CD4-positive, alpha-beta T cell treated with Interleukin-15 for 1 hour (primary cell): ENCODE data around the gene WDR73.
"Not testable (repeated sequence)": the region's sequence is repeated elsewhere in the genome, so short reads cannot be mapped to it uniquely, and the experiment has no call there.

Source experiments
- DNase-seq: peaks from one replicate; pipeline ENCODE4 v3.0.0-alpha.2; 2020

The WDR73 gene

GRCh38 chr15:84657748-84658079 is 3.6 kb upstream of the WDR73 start:
- no peak for DNase-seq

GRCh38 chr15:84656972-84657371 is 2.9 kb upstream of the WDR73 start:
- DNase-seq = no peak

DNA sequence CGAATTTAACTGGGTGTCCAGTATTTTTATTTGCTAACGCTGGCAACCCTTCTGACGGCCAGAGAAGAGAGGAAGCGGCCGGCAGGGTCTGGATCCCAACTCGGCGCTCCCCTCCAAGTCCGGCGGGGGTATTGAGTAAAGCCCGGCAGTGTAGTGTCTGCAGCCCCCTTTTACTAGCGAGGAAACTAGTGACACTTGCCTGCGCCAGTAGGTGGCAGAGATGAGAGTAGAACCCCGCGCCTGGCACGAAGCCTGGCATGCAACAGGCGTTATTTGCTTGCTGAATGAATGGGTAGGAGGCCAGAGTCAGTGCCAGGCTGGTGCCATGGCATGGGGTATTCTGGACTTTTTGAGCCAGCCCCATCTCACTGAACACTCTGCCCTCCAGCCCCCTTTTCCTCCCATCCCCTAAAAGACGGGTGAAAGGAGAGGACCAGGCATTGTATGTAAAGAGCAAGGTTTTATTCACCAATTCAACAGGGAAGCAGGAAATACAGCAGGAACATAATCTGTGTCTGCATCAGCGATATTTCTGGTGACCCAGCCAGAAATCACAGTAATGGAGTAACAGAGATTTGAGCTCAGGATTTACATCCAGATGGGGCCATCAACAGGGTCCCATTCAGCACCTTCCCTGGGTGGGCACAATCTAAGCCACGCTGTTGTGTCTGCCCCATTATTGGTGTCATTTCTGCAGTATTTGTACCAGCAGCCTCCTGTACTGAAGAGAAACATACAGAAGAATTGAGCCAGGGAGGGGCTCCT is 788 bp upstream of the WDR73 start:
- peak; percentile 80 for DNase-seq

DNA sequence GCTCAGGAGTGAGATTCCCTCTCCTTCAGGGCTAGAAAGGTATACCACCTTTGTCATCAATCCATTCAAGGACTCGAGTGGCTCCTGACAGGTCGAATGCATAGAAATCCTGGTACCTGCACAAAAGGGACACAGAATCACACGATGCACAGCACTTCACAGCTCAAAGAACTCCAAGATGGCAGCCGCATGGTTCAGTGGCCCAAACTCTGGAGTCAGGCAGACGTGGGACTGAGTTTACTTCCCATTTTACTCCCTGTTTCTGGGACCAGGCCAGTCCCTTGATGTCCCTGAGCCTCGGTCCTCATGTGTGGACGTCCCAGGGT is 536 bp downstream of the WDR73 start:
- DNase-seq = no peak

DNA sequence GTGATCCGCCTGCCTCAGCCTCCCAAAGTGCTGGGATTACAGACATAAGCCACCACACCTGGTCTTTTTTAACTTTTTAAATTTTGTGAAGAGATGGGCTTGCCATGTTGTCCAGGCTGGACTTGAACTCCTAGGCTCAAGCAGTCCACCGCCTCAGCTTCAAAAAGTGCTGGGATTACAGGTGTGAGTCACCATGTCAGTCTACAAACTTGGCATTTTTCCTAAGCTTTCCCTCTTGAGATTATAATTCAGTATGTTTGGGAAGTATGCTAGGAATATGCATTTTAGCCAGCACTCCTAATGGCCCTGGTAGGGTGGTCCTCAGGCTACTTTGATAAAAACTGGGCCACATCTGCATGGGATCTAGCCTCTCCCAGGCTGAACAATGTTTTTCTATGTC is 4.4 kb downstream of the WDR73 start:
- DNase-seq = no peak

DNA sequence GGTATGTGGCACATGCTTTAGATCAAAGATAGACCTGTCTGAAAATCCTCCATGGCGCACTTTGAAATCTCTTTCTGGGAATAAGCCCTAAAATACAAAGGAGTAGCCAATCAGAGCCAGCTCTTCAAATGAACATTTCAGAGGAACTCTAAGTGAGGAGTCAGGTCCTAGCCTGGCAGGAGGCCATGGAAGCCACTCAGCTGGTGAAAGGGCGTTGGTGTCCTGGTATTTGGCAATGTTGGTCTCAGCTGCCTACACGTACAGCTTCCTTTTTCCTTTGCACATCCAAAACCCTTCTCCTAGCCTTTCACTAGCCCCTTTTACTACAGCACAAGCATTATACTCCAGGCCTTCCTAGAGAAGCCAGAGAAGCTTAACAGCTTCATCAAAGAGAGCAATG is 5.5 kb downstream of the WDR73 start:
- DNase-seq = no peak

DNA sequence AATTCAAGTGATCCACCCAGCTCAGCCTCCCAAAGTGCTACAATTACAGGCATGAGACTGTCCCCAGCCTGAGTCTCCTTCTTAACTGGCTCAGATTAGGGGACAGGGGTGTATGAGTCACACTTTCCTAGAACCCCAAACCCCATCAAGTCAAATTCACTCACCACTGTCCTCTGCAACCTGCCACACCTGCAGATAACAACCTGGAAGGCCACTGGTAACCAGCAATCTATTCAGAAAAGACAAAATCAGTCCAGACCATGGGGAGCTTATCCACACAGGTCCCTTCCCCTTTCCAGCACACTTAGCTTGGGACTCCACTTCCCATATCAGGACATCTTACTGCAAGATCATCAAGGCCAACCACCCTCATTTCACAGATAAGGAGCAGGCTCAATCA is 6.4 kb downstream of the WDR73 start:
- no peak for DNase-seq

DNA sequence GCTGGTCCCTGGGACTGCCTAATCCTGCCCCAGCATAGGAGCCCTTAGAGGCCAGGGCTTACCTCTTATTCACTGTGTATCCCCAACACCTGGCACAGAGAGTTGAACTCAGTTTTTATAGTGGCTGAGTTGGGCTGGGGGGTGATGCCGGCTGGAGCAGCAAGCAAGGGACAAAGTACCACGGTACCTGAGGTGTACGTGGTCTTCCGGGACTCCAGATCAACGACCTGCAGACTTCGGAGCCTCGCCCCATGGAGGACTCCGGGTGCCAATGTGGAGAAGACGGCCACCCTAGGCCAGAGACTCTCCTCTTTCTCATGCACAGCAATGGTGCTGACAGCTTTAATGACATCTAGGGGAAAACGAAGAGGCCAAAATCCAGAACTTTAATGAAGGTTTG is 8.1 kb downstream of the WDR73 start:
- no peak for DNase-seq

GRCh38 chr15:84645496-84645895 is 8.6 kb downstream of the WDR73 start:
- DNase-seq = no peak

DNA sequence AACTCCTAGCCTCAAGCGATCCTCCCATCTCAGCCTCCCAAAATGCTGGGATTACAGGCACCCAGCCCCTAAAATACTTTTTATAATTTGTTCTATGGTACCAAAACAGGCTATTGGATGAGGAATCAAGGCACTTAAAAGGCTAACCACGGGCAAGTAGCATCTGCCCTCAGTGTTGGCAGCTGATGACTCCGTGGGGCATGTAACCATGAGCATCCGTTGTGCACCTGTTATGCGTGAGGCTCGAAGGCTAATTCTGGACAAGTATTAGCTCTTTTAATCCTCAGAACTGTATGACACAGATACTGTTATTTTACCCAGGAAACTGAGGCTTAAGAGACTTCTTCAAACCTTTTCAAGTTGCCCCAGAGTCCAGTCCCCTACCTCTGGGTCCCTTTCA is 10.2 kb downstream of the WDR73 start:
- DNase-seq = no peak

DNA sequence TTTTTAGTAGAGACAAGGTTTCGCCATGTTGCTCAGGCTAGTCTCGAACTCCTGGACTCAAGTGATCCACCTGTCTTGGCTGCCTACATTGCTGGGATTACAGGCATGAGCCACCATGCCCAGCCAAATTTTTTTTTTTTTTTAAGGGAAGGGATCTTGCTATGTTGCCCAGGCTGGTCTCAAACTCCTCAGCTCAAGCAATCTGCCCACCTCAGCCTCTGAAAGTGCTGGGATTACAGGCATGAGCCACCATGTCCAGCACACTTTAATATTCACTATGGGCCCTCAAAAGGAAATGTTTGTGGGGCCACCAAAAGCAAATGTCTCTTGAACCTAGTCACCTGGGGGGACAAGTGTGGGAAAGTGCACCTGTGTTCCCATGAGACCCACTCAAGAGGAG is 11.4 kb downstream of the WDR73 start:
- not testable (repeated sequence) for DNase-seq

DNA sequence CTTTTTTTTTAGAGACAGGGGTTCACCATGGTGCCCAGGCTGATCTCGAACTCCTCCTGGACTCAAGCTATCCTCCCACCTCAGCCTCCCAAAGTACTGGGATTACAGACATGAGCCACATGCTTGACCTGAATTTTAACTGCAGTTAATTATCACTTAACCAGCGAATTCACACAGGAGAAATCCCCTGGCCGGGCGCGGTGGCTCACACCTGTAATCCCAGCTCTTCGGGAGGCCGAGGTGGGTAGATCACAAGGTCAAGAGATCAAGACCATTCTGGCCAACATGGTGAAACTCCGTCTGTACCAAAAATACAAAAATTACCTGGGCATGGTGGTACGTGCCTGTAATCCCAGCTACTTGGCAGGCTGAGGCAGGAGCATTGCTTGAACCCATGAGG is 12.2 kb downstream of the WDR73 start:
- DNase-seq = not testable (repeated sequence)

DNA sequence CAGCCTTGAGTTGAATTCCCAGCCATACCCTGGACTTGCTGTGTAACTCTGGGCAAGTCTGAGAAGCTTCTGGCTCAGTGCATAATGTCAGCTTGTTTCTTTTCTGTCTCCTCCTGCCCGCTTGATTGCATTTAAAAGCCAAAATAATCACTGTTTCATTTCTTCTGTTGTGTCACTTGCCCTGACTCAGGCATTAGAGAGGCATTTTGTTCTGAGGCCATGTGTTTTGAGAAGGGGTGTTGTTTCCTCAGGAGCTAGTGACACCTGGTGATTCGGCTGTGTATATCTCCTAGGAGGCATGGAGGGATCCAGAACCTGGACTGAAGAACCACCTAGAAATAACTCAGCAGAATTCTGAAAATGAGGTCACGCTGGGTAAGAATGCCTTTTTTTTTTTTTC is 16.0 kb downstream of the WDR73 start:
- DNase-seq = no peak

DNA sequence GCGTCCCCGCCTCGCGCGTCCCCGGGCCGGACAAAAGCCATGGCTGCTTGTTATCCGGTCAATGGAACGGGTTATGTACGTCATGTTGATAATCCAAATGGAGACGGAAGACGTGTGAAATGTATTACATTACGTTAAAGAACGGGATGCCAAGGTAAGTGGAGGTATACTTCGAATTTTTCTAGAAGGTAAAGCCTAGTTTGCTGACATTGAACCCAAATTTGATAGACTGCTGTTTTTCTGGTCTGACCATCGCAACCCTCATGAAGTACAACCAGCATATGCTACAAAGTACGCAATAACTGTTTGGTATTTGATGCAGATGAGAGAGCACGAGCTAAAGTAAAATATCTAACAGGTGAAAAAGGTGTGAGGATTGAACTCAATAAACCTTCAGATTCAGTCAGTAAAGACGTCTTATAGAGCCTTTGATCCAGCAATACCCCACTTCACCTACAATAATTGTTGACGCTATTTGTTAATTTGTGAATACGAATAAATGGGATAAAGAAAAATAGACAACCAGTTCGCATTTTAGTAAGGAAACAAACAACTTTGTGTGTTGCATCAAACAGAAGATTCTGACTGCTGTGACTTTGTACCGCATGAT is 19.8 kb downstream of the WDR73 start:
- no peak for DNase-seq

- peak; percentile 64 for DNase-seq
These were observed 20.5 kb downstream of the WDR73 start for GRCh38 chr15:84633311-84634227.

GRCh38 chr15:84631706-84632272 is 22.3 kb downstream of the WDR73 start:
- DNase-seq = no peak

- DNase-seq = no peak
These were observed 25.1 kb downstream of the WDR73 start for GRCh38 chr15:84629033-84629432.

- DNase-seq = no peak
These were observed 29.0 kb downstream of the WDR73 start for GRCh38 chr15:84625123-84625522.

DNA sequence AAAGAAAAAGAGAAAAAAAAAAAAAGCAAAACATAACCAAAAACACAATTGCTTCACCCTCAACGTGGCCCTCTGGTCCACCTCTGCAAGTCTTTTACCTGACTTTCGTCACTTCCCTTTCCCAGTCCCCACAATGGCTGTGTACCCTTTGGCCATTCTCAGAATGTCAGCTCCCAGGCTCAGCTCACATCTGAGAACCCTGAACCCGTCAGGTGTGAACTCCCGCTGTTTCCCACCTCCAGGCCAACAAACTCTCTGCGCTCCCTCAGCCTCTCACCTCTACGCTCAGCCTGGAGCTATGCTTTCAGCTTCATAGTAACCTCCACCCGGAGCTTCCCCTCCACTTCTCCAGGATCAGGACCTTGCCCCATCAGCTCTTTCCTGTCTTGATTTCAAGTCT is 29.7 kb downstream of the WDR73 start:
- DNase-seq = no peak

GRCh38 chr15:84621358-84621979 is 32.6 kb downstream of the WDR73 start:
- DNase-seq = no peak

DNA sequence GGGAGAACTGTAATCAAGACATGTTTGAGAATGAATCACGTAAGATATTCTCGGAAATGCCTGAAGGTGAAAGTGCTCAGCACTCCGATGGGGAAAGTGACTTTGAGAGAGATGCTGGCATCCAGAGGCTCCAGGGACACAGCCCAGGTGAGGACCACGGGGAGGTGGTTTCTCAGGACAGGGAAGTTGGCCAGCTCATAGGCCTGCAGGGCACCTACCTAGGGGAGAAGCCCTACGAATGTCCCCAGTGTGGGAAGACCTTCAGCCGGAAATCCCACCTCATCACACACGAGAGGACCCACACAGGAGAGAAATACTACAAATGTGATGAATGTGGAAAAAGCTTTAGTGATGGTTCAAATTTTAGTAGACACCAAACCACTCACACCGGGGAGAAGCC is 33.5 kb downstream of the WDR73 start:
- DNase-seq = no peak

DNA sequence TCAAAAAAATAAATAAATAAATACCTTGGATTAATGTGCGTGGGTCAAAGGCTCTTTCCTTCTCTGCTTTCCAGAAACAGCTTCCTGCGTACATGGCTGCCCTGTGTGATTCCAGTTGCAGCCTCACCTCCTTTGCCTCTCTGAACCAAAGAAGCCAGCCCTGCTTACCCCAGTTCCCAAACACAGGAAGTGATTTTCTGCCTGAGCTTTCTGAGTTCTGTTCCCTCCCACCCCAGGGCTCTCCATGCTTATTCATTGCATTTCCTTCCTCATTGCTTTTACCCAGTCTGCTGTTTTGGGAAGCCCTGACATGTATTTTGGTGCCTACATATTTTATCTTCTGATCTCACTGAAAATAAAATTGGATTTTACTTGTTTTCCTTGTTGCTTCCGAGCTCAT is 37.8 kb downstream of the WDR73 start:
- no peak for DNase-seq

DNA sequence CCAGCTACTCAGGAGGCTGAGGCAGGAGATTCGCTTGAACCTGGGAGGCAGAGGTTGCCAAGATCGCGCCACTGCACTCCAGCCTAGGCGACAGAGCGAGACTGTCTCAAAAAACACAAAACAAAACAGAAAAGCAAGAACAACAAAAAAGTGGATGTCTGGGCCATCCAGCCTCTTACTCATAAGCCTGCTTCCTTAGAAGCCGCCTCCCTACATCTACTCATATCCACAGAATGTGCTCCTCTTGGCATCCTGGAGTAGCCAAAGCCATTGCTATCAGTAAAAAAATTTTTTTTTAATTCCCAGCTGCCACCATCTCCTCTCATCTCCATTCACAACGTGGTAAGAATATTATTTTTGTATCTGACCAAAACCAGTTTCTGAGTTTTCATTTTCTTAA is 42.5 kb downstream of the WDR73 start:
- no peak for DNase-seq
